A549 (cell line): ENCODE measurements around the gene ARMH3. TPM values are rescaled to one million over a fixed set of nuclear protein-coding genes. Genes with fewer than 3 reads are reported as not detected.

Source experiments
- ATAC-seq, 2 experiments: fragments of 200-7000 bp in 1 of 2; fragments of >200 bp in 1 of 2; cut with Nextera tagmentation in 1 of 2; cut with Tn5 transposase in 1 of 2; 3 replicates each; pipeline versions ENCODE4 v1.8.0 to v1.9.1; 2018 to 2020; ENCODE audit warnings: mild to moderate bottlenecking in 1 of 2, moderate library complexity in 1 of 2
- CTCF ChIA-PET: fragments of 300-600 bp; sonication (Branson Sonifier 250); formaldehyde crosslinking; extraction: SDS; loops from one replicate; lab custom pipeline; 2021; ENCODE audit warnings: antibody characterized with exemption, inconsistent platforms; lab: Yijun Ruan, JAX
- POLR2A ChIA-PET: fragments of 350-600 bp; formaldehyde crosslinking; extraction: SDS; loops from one replicate; lab custom pipeline; 2021; ENCODE audit warnings: antibody characterized with exemption, inconsistent platforms; lab: Yijun Ruan, JAX
- DNase-seq, 2 experiments: peaks; one replicate each; pipeline versions ENCODE4 v3.0.0 to v3.0.0-alpha.2; 2011 to 2016; ENCODE audit warnings: low read depth in 1 of 2, low spot score in 1 of 2
- FAIRE-seq: peaks from 2 replicates; lab custom pipeline; 2011; peaks lifted over from hg19 to GRCh38; lab: Jason Lieb, UNC
- H3K27ac ChIP-seq, 2 experiments: fragments of >200 bp; sonication (Bioruptor Twin); formaldehyde crosslinking; 3 replicates each; pipeline ENCODE4 v1.5.1; 2016 to 2017
- H3K4me1 ChIP-seq: fragments of >200 bp; sonication (Bioruptor Twin); formaldehyde crosslinking; 3 replicates; pipeline ENCODE4 v1.6.1; 2016
- H3K4me2 ChIP-seq: fragments of >200 bp; sonication (Bioruptor Twin); formaldehyde crosslinking; 3 replicates; pipeline ENCODE4 v1.6.1; 2016
- H3K4me3 ChIP-seq: fragments of >200 bp; sonication (Bioruptor Twin); formaldehyde crosslinking; 3 replicates; pipeline ENCODE4 v1.5.1; 2016
- H3K9me3 ChIP-seq: fragments of >200 bp; sonication (Bioruptor Twin); formaldehyde crosslinking; 3 replicates; pipeline ENCODE4 v1.6.1; 2016
- BHLHE40 ChIP-seq: IDR thresholded peaks from 2 replicates; pipeline ENCODE4 v1.6.1; 2012; ENCODE audit warnings: low read depth, low read length, inconsistent platforms
- CEBPB ChIP-seq, 2 experiments: fragments of >200 bp in 1 of 2; sonication (Bioruptor Twin) in 1 of 2; formaldehyde crosslinking in 1 of 2; IDR thresholded peaks; 2 replicates each; pipeline ENCODE4 v1.6.1; 2012 to 2016
- CHD2 ChIP-seq: fragments of 150-350 bp; IDR thresholded peaks from 2 replicates; pipeline ENCODE4 v1.6.1; 2014; ENCODE audit warnings: low read length; ENCODE audit not compliant: partially characterized antibody
- CHD4 ChIP-seq: fragments of 200-600 bp; sonication (generic); IDR thresholded peaks from 2 replicates; pipeline ENCODE4 v1.6.1; 2016; ENCODE audit warnings: antibody characterized with exemption, mild to moderate bottlenecking, borderline replicate concordance
- EHF ChIP-seq: fragments of 250-450 bp; sonication (Bioruptor Pico); IDR thresholded peaks from 2 replicates; pipeline ENCODE4 v1.5.0; 2020; ENCODE audit warnings: mild to moderate bottlenecking
- EP300 ChIP-seq, 2 experiments: fragments of >200 bp; sonication (Bioruptor Twin); formaldehyde crosslinking; IDR thresholded peaks; 2 replicates in 1 of 2; 3 replicates in 1 of 2; pipeline ENCODE4 v1.6.1; 2016 to 2017
- FOSB ChIP-seq: fragments of 250-450 bp; sonication (Bioruptor Pico); IDR thresholded peaks from 2 replicates; pipeline ENCODE4 v1.5.0; 2020; ENCODE audit warnings: mild to moderate bottlenecking, moderate library complexity
- JUN ChIP-seq, 2 experiments: fragments of >200 bp; sonication (Bioruptor Twin); formaldehyde crosslinking; IDR thresholded peaks; 2 replicates in 1 of 2; 3 replicates in 1 of 2; pipeline ENCODE4 v1.6.1; 2016 to 2017
- MAFK ChIP-seq: fragments of 450-650 bp; IDR thresholded peaks from 2 replicates; pipeline ENCODE4 v1.6.1; 2014; ENCODE audit not compliant: partially characterized antibody
- MYC ChIP-seq: IDR thresholded peaks from 2 replicates; pipeline ENCODE4 v1.6.1; 2012; ENCODE audit warnings: mild to moderate bottlenecking, inconsistent platforms, low read length, improper control_type of control experiment, borderline replicate concordance
- PBX3 ChIP-seq: IDR thresholded peaks from 2 replicates; pipeline ENCODE4 v1.6.1; 2012
- RARB ChIP-seq: fragments of 250-450 bp; sonication (Bioruptor Pico); IDR thresholded peaks from 2 replicates; pipeline ENCODE4 v1.8.0; 2021; ENCODE audit warnings: mild to moderate bottlenecking, moderate library complexity
- REST ChIP-seq: fragments of 200-600 bp; sonication (generic); IDR thresholded peaks from 2 replicates; pipeline ENCODE4 v1.6.1; 2016; ENCODE audit warnings: antibody characterized with exemption, mild to moderate bottlenecking, moderate library complexity
- RFX5 ChIP-seq: fragments of 450-650 bp; IDR thresholded peaks from 2 replicates; pipeline ENCODE4 v1.7.1; 2014; ENCODE audit warnings: antibody characterized with exemption, mild to moderate bottlenecking, moderate library complexity
- TFCP2L1 ChIP-seq: fragments of 250-450 bp; sonication (Bioruptor Pico); IDR thresholded peaks from 2 replicates; pipeline ENCODE4 v1.5.0; 2021; ENCODE audit warnings: mild to moderate bottlenecking
- ZC3H11A ChIP-seq: fragments of 450-650 bp; IDR thresholded peaks from 2 replicates; pipeline ENCODE4 v1.6.1; 2014; ENCODE audit warnings: antibody characterized with exemption, mild to moderate bottlenecking
- WGBS: methylation state at CpG from one replicate; pipeline ENCODE4 v1.1.6; 2017; ENCODE audit errors: missing lambda C conversion rate; 5-methylcytosine and 5-hydroxymethylcytosine counted together
- polyA plus RNA-seq, 4 experiments: library from polyadenylated mRNA; depleted of rRNA in 3 of 4; stranded (reverse); fragments of >200 nt; fragmentation: RNase III in 1 of 4; extraction: RNeasy Plus Mini Kit Qiagen cat#74134 plus additional on column Dnase treatment in 1 of 4; gene quantifications; 2 replicates in 3 of 4; 3 replicates in 1 of 4; pipeline ENCODE4 v1.2.3, GENCODE V29; 2011 to 2017
- TF ChIP-seq, protein P1 (sequence below): IDR thresholded peaks from 2 replicates; pipeline ENCODE4 v1.6.1; 2012
- TF ChIP-seq, protein P2 (sequence below): fragments of 150-350 bp; IDR thresholded peaks from 2 replicates; pipeline ENCODE4 v1.6.1; 2014; ENCODE audit warnings: low read depth, mild to moderate bottlenecking, low read length
- TF ChIP-seq, protein P3 (sequence below): fragments of >200 bp; sonication (Bioruptor Twin); formaldehyde crosslinking; IDR thresholded peaks from 3 replicates; pipeline ENCODE4 v1.5.1; 2016

The ARMH3 gene
- polyA plus RNA-seq, 2 of the 4 experiments (the other 2 are of a cell fraction), result 12.7 to 17.3 TPM

- FAIRE-seq, result no peak
- Histone ChIP-seq H3K4me2 (no peak overlapping the region), H3K9me3 (0 out of 3 replicates have a peak, but pooled peaks cover 2% of the 10 kb centered on the region), H3K27ac (no peak overlapping the region), H3K4me1 (no peaks in the 10 kb centered on the region), H3K4me3 (no peak overlapping the region)
- DNase-seq, result no peak
- ChIA-PET CTCF (no interaction called here), POLR2A (no interaction called here)
- no peak for ATAC-seq
- TF ChIP-seq BHLHE40 (no peak), CEBPB (IDR thresholded peaks at IDR 0.05) (no peak), EP300 (IDR thresholded peaks at IDR 0.05) (no peak), CHD4 (no peak), PBX3 (no peak), RARB (CRISPR knock-in tag) (no peak), CHD2 (no peak), MYC (no peak), MAFK (no peak), FOSB (CRISPR knock-in tag) (no peak), TFCP2L1 (CRISPR knock-in tag) (no peak), RFX5 (no peak), EHF (CRISPR knock-in tag) (no peak)
- TF ChIP-seq, protein P1, sequence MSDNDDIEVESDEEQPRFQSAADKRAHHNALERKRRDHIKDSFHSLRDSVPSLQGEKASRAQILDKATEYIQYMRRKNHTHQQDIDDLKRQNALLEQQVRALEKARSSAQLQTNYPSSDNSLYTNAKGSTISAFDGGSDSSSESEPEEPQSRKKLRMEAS, result no peak
- TF ChIP-seq, protein P2, sequence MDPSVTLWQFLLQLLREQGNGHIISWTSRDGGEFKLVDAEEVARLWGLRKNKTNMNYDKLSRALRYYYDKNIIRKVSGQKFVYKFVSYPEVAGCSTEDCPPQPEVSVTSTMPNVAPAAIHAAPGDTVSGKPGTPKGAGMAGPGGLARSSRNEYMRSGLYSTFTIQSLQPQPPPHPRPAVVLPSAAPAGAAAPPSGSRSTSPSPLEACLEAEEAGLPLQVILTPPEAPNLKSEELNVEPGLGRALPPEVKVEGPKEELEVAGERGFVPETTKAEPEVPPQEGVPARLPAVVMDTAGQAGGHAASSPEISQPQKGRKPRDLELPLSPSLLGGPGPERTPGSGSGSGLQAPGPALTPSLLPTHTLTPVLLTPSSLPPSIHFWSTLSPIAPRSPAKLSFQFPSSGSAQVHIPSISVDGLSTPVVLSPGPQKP, result no peak
- TF ChIP-seq, protein P3, sequence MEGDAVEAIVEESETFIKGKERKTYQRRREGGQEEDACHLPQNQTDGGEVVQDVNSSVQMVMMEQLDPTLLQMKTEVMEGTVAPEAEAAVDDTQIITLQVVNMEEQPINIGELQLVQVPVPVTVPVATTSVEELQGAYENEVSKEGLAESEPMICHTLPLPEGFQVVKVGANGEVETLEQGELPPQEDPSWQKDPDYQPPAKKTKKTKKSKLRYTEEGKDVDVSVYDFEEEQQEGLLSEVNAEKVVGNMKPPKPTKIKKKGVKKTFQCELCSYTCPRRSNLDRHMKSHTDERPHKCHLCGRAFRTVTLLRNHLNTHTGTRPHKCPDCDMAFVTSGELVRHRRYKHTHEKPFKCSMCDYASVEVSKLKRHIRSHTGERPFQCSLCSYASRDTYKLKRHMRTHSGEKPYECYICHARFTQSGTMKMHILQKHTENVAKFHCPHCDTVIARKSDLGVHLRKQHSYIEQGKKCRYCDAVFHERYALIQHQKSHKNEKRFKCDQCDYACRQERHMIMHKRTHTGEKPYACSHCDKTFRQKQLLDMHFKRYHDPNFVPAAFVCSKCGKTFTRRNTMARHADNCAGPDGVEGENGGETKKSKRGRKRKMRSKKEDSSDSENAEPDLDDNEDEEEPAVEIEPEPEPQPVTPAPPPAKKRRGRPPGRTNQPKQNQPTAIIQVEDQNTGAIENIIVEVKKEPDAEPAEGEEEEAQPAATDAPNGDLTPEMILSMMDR, result no peak
Measured at GRCh38 chr10:101950213-101950612, 105.8 kb downstream of the ARMH3 start.

DNA sequence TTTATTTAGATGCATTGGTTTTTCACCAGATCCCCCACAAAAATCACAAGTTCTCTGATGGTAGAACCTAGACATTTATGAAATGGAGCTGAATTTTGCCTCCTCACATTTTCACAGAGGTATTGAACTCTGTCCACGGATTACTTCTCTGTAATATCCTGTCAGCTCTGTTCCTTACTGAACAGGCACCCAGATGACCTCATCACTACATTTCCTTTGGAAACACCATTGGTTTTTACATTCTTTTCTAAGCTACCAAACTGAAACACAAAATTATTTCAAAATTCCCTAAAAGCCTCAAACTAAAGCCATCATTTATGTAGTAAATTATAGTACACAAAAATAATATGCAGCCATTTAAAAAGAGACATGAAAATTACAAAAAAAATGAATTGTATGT, 114.1 kb downstream of the ARMH3 start:
- no peak for TF ChIP-seq JUN (IDR thresholded peaks at IDR 0.05)
- DNase-seq (no peak), FAIRE-seq (no peak), ATAC-seq (no peak)
- H3K4me3 ChIP-seq, result no peak overlapping the region
- H3K4me2 ChIP-seq, result no peak overlapping the region
- 38% methylated on average over 1 of the region's 1 CpG for WGBS
- POLR2A ChIA-PET, result no interaction called here
- no peak overlapping the region for H3K27ac ChIP-seq
- CTCF ChIA-PET, result interaction anchor here (0.6 to 4.0 kb wide), 9 partner anchors 16 to 126 kb away, joined by 3 to 20 read pairs (median 4); no protein-coding TSS in a partner anchor
- no peaks in the 10 kb centered on the region for H3K9me3 ChIP-seq
- H3K4me1 ChIP-seq, result peaks cover 51% of the 10 kb centered on the region

DNA sequence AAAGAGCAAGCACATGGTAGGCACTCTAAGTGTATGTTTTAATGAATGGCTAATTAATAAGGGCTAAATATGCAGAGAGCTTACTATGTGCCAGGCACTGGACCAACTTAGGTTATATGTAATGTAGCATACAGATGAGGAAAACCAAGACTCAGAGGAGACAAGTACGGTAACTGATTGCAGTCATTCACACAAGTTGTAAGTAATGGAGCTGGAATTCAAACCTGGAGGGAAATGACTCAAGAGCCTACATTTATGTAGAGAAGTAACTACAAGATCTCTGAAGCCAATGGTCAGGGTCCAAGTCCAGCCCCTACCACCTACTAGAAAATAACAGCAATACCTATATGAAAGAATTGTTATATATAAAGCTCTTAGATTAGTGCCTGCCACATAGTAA, 115.1 kb downstream of the ARMH3 start:
- no peak for TF ChIP-seq ZC3H11A
- TF ChIP-seq REST, result no peak
- TF ChIP-seq BHLHE40, result no peak
- Histone ChIP-seq H3K4me3 (no peak overlapping the region), H3K4me1 (peaks cover 51% of the 10 kb centered on the region), H3K4me2 (peak overlapping the region; percentile 75), H3K9me3 (no peaks in the 10 kb centered on the region), H3K27ac (peak overlapping the region; percentile 82 to 84; a peak in 4 of 6 replicates)
- no peak for DNase-seq
- WGBS, result 63% methylated on average over 1 of the region's 1 CpG
- no peak for FAIRE-seq
- ChIA-PET CTCF (interaction anchor here (0.7 to 4.0 kb wide), 7 partner anchors 16 to 103 kb away, joined by 3 to 20 read pairs (median 4); no protein-coding TSS in a partner anchor), POLR2A (interaction anchor here (0.8 kb wide), 1 partner anchor 62 kb away, joined by 5 read pairs; no protein-coding TSS in a partner anchor)
- no peak for ATAC-seq
